ENCODE measurements around the gene SLC25A39. TPM values are rescaled to one million over a fixed set of nuclear protein-coding genes. Genes with fewer than 3 reads are reported as not detected.
A peak's percentile ranks its signal among the peaks of the same experiment; 100 is the strongest.

Gene SLC25A39
- total and polyA plus RNA-seq, 9 of the 15 experiments (the other 6 are each of a cell fraction or from before 2014, with no cell fraction given), result 4.8 to 267 (median 140) TPM

- no peak for TF ChIP-seq EZH2 (IDR thresholded peaks at IDR 0.05; ENCODE audit: borderline replicate concordance, low read depth, low read length)
- TF ChIP-seq IRF1 (CRISPR knock-in tag; IDR thresholded peaks at IDR 0.05; ENCODE audit: borderline replicate concordance), result no peak
- no peak for TF ChIP-seq ZNF780A (CRISPR knock-in tag; IDR thresholded peaks at IDR 0.05)
- TF ChIP-seq CREB5 (CRISPR knock-in tag; IDR thresholded peaks at IDR 0.05), result no peak
- TF ChIP-seq ATF2 (CRISPR knock-in tag; IDR thresholded peaks at IDR 0.05), result no peak
- no peak for TF ChIP-seq ZEB2 (IDR thresholded peaks at IDR 0.05)
- no peak for TF ChIP-seq ZNF696 (CRISPR knock-in tag; conservative IDR thresholded peaks at IDR 0.05)
- TF ChIP-seq RNF219 (CRISPR knock-in tag; IDR thresholded peaks at IDR 0.05), result no peak
- TF ChIP-seq TFE3 (CRISPR knock-in tag; IDR thresholded peaks at IDR 0.05), result no peak
- no peak for TF ChIP-seq ZNF584 (CRISPR knock-in tag; IDR thresholded peaks at IDR 0.05; ENCODE audit: low read depth)
- no peak for TF ChIP-seq GABPB1 (CRISPR knock-in tag; IDR thresholded peaks at IDR 0.05)
- no peak for TF ChIP-seq CCAR2 (IDR thresholded peaks at IDR 0.05; ENCODE audit: low read depth, low read length)
- TF ChIP-seq HBP1 (CRISPR knock-in tag; IDR thresholded peaks at IDR 0.05), result no peak
- TF ChIP-seq NCOA1 (IDR thresholded peaks at IDR 0.05; ENCODE audit: low read depth), result peak; percentile 40; the same call in 1 of the 2 replicates
- no peak for TF ChIP-seq ZBTB8A (IDR thresholded peaks at IDR 0.05; ENCODE audit: partially characterized antibody)
- TF ChIP-seq E2F4 (CRISPR knock-in tag; IDR thresholded peaks at IDR 0.05; ENCODE audit: low read depth), result no peak
- no peak for TF ChIP-seq NFATC3 (IDR thresholded peaks at IDR 0.05)
Observed at GRCh38 chr17:44326861-44327444, 2.3 kb upstream of the SLC25A39 start (continued).
